ENCODE data around the gene LSS. TPM values are rescaled to one million over a fixed set of nuclear protein-coding genes. Genes with fewer than 3 reads are reported as not detected.

LSS gene
- total and polyA plus RNA-seq, 2 of the 8 experiments (the other 6 are each of a cell fraction or from before 2014, with no cell fraction given) = 96.1 to 123 TPM

- Histone ChIP-seq H3K18ac (ENCODE audit: extremely low read depth, low read length) (no peak overlapping the region), H3K4ac (replicated peaks; ENCODE audit: insufficient read length, low read depth, low read length) (no peak overlapping the region), H4K20me1 (replicated peaks in 1 of 2; ENCODE audit: control insufficient read depth in 1 of 2, insufficient read depth in 2 of 2, low read length in 2 of 2) (peaks cover 6 to 40% of the 10 kb centered on the region in 2 experiments), H3K4me2 (ENCODE audit: insufficient read depth in 1 of 2, low read depth in 2 of 2, low read length in 2 of 2) (no peak overlapping the region), H2BK5ac (ENCODE audit: low read depth, low read length) (no peak overlapping the region), H3K4me1 (replicated peaks in 1 of 4; ENCODE audit: control insufficient read depth in 3 of 4, insufficient read depth in 4 of 4, low read length in 3 of 4) (peaks cover 3 to 8% (median 5%) of the 10 kb centered on the region in 4 experiments), H2AK5ac (ENCODE audit: low read depth, low read length) (no peak overlapping the region), H3K4me3 (ENCODE audit: extremely low read depth in 1 of 4, insufficient read depth in 2 of 4, low read depth in 3 of 4, low read length in 4 of 4) (no peak overlapping the region), H2BK20ac (ENCODE audit: low read length) (no peak overlapping the region), H3K9me3 (ENCODE audit: insufficient read depth in 2 of 2, low read depth in 1 of 2, low read length in 1 of 2) (peaks cover 8% of the 10 kb centered on the region in 2 experiments; a peak in 1 of 4 replicates), H2BK12ac (ENCODE audit: low read depth, low read length) (no peak overlapping the region), H4K5ac (ENCODE audit: insufficient read length, low read depth, low read length) (no peak overlapping the region), H4K91ac (replicated peaks; ENCODE audit: insufficient read length, low read length) (no peak overlapping the region), H3K9ac (replicated peaks in 1 of 4; ENCODE audit: extremely low read depth in 1 of 4, low read depth in 3 of 4, low read length in 3 of 4) (no peak overlapping the region), H2AFZ (ENCODE audit: low read length) (no peak overlapping the region), H4K8ac (ENCODE audit: extremely low read depth, insufficient read depth, low read length) (no peak overlapping the region), H3K36me3 (ENCODE audit: control insufficient read depth in 2 of 4, insufficient read depth in 4 of 4, low read length in 3 of 4) (peaks cover 6 to 23% (median 14%) of the 10 kb centered on the region in 4 experiments; a peak in 6 of 8 replicates), H3K14ac (ENCODE audit: insufficient read length) (no peak overlapping the region), H3K23me2 (ENCODE audit: low read depth, low read length) (peaks cover 5% of the 10 kb centered on the region; the same call in 1 of the 2 replicates), H3K23ac (ENCODE audit: insufficient read length) (no peak overlapping the region), H3K27me3 (replicated peaks in 1 of 4; ENCODE audit: control insufficient read depth in 3 of 4, extremely low read depth in 1 of 4, insufficient read depth in 3 of 4, low read length in 3 of 4) (no peaks in the 10 kb centered on the region), H3K79me1 (ENCODE audit: low read depth, low read length) (peaks cover 28% of the 10 kb centered on the region), H2BK120ac (replicated peaks; ENCODE audit: low read depth, low read length) (no peak overlapping the region), H2BK15ac (ENCODE audit: low read length) (no peak overlapping the region), H3K27ac (ENCODE audit: low read depth, low read length) (no peak overlapping the region), H3K56ac (replicated peaks; ENCODE audit: insufficient read length, low read depth, low read length) (no peak overlapping the region), H3K79me2 (ENCODE audit: control insufficient read depth in 1 of 2, insufficient read depth in 2 of 2, low read length in 2 of 2) (peaks cover 15 to 61% of the 10 kb centered on the region in 2 experiments; a peak in 3 of 4 replicates)
- FAIRE-seq (no peak), DNase-seq (ENCODE audit: low read depth in 1 of 2, low spot score in 2 of 2) (no peak)
- WGBS, 2 experiments (ENCODE audit: extremely low coverage in 1 of 2, insufficient coverage in 1 of 2, insufficient read length in 1 of 2, insufficient replicate concordance in 2 of 2, low coverage in 1 of 2, low lambda C conversion rate in 2 of 2, missing lambda C conversion rate in 1 of 2) = 83% methylated on average over 7 of the region's 7 CpGs; no CpG with 5 or more reads in 1 of the 2 experiments
- ChIA-PET POLR2A (ENCODE audit: partially characterized antibody) (no interaction called here), CTCF (ENCODE audit: partially characterized antibody) (interaction anchor here (1.4 kb wide), 1 partner anchor 23 kb away, joined by 4 read pairs; no protein-coding TSS in a partner anchor)
- TF ChIP-seq KDM4A (IDR thresholded peaks at IDR 0.05; ENCODE audit: low read depth, low read length, severe bottlenecking) (no peak), SIX5 (IDR thresholded peaks at IDR 0.05; ENCODE audit: low read depth, low read length) (no peak), TAF1 (IDR thresholded peaks at IDR 0.05; ENCODE audit: low read depth, low read length) (no peak), BCL11A (IDR thresholded peaks at IDR 0.05; ENCODE audit: low read depth in 2 of 2, low read length in 2 of 2) (no peak), POU5F1 (IDR thresholded peaks at IDR 0.05; ENCODE audit: low read depth, low read length) (no peak), KDM5A (IDR thresholded peaks at IDR 0.05; ENCODE audit: low read length) (no peak), EGR1 (IDR thresholded peaks at IDR 0.05; ENCODE audit: borderline replicate concordance, low read depth, low read length) (no peak)
Measured at GRCh38 chr21:46223217-46223616, 5.4 kb downstream of the LSS start.

Measured in H1 (cell line).